ENCODE results near the gene OR5K4. TPM values are rescaled to one million over a fixed set of nuclear protein-coding genes. Genes with fewer than 3 reads are reported as not detected.

Gene OR5K4
- polyA plus RNA-seq, 1 donor from 2014 or later: not detected

GRCh38 chr3:98372445-98372844 lies 18.8 kb downstream of the OR5K4 start:
- Histone ChIP-seq H3K27ac (ENCODE audit: low read length) (no peak overlapping the region), H3K9ac (ENCODE audit: low read length) (no peak overlapping the region), H3K4me3 (ENCODE audit: low read length) (no peak overlapping the region), H3K36me3 (ENCODE audit: insufficient read depth, low read length) (no peaks in the 10 kb centered on the region), H3K9me2 (ENCODE audit: insufficient read depth, low read length) (no peaks in the 10 kb centered on the region), H3K4me2 (ENCODE audit: low read length) (no peak overlapping the region), H3K27me3 (ENCODE audit: insufficient read depth, low read depth, low read length) (no peaks in the 10 kb centered on the region), H3K9me3 (ENCODE audit: low read length) (no peaks in the 10 kb centered on the region), H4K20me1 (ENCODE audit: insufficient read depth) (no peaks in the 10 kb centered on the region), H3K79me2 (replicated peaks; ENCODE audit: insufficient read depth, low read length) (no peaks in the 10 kb centered on the region), H2AFZ (ENCODE audit: low read depth, low read length) (no peak overlapping the region), H3F3A (ENCODE audit: insufficient read depth, low read length, poor library complexity, severe bottlenecking) (no peaks in the 10 kb centered on the region)
- TF ChIP-seq EP300 (conservative IDR thresholded peaks at IDR 0.05; ENCODE audit: poor library complexity, severe bottlenecking): no peak
- TF ChIP-seq SMC3 (conservative IDR thresholded peaks at IDR 0.05; ENCODE audit: poor library complexity): no peak
- no peak for TF ChIP-seq MXI1 (conservative IDR thresholded peaks at IDR 0.05; ENCODE audit: poor library complexity, severe bottlenecking)
- TF ChIP-seq RAD21 (conservative IDR thresholded peaks at IDR 0.05): no peak
- TF ChIP-seq REST (IDR thresholded peaks at IDR 0.05; ENCODE audit: borderline replicate concordance): no peak
- TF ChIP-seq CTCF (IDR thresholded peaks at IDR 0.05; ENCODE audit: poor library complexity, severe bottlenecking): no peak
- TF ChIP-seq TAF1 (IDR thresholded peaks at IDR 0.05; ENCODE audit: low read depth): no peak
- no peak for TF ChIP-seq POLR2AphosphoS5 (IDR thresholded peaks at IDR 0.05)

- no peak overlapping the region for H3K9ac ChIP-seq (ENCODE audit: low read length)
- TF ChIP-seq CTCF (IDR thresholded peaks at IDR 0.05; ENCODE audit: poor library complexity, severe bottlenecking): no peak
- H2AFZ ChIP-seq (ENCODE audit: low read depth, low read length): no peak overlapping the region
- H3K9me2 ChIP-seq (ENCODE audit: insufficient read depth, low read length): no peaks in the 10 kb centered on the region
- H3K9me3 ChIP-seq (ENCODE audit: low read length): no peaks in the 10 kb centered on the region
- no peak overlapping the region for H3K4me3 ChIP-seq (ENCODE audit: low read length)
- H3K79me2 ChIP-seq (replicated peaks; ENCODE audit: insufficient read depth, low read length): no peaks in the 10 kb centered on the region
- H3F3A ChIP-seq (ENCODE audit: insufficient read depth, low read length, poor library complexity, severe bottlenecking): no peaks in the 10 kb centered on the region
- H4K20me1 ChIP-seq (ENCODE audit: insufficient read depth): no peaks in the 10 kb centered on the region
- H3K27me3 ChIP-seq (ENCODE audit: insufficient read depth, low read depth, low read length): no peaks in the 10 kb centered on the region
- no peaks in the 10 kb centered on the region for H3K36me3 ChIP-seq (ENCODE audit: insufficient read depth, low read length)
- H3K4me2 ChIP-seq (ENCODE audit: low read length): no peak overlapping the region
- no peak overlapping the region for H3K27ac ChIP-seq (ENCODE audit: low read length)
Measured at GRCh38 chr3:98376631-98377030, 23.0 kb downstream of the OR5K4 start.
